GDM1 (cell line): ENCODE measurements around the gene DOCK4.

Experiments
- DNase-seq: peaks from one replicate; lab custom pipeline; 2025; lab: John Stamatoyannopoulos, UW

DOCK4 gene

DNA sequence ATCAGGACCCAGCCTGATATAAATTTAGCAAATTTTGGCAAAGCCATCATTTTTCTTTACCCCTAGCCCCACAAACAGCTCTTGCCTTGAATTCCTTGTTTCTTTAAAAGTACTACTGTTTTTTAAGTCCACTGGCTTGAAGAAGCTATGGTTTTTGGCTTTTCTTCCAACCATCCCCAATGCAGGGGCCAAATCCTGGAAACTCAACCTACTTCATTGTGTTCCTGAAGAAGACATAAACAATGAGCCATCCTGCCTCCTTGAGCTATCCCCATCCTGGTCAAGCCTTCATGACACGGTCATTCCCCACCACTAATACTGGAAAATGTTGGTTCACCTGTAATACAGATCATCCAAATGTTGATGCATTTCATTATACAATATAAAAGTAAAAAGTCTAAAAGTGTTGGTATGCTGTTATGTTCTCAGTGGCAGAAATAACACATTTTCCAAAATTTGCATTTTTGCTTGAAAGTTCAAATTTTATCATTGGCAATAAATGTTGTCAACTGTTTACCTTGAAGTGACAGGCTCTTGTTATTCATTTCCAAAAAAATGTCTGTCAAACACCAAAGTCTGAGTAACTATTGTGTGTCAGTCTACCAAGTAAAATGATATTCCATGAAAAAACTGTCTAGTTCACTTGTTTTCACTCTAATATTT is 92.2 kb downstream of the DOCK4 start:
- no peak for DNase-seq

DNA sequence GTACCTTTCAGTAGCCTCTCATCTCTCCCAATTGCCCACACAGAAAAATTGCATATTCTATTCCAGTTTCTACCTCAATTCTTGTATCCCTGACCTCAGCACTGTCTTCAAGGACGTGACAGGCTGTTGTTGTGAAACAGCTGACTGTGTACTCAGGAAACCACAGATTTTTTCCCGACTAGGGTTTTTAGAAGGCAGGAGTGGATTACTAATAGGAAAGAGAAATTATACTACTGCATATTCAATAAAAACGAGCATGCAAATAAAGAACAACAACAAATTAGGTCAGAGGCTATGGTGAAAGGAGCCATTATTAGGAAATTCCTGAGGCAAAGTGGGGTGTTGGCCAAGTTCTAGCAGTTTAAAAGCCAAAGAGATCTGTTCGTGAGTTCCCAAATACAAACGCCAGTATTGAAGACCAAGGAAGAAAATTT is 93.4 kb downstream of the DOCK4 start:
- DNase-seq, result no peak

DNA sequence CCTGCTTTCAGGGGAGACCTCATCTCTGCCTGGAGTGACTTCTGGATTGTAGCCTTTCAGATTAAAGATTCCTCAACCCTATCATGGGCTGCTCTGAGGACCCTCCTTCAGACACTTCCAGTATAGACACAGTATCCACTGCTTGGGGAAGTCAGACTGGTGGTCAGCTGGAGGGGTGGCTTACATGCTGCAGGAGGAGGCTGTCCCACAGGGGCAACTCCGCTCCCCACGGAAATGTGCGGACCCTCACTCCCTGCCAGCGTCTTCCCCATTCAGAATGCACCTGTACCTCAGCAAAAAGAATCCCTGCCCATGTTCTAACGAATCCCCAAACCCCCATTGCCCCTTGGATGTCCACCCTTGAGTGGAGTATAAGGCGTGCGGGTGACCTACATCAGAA is 95.5 kb downstream of the DOCK4 start:
- no peak for DNase-seq

DNA sequence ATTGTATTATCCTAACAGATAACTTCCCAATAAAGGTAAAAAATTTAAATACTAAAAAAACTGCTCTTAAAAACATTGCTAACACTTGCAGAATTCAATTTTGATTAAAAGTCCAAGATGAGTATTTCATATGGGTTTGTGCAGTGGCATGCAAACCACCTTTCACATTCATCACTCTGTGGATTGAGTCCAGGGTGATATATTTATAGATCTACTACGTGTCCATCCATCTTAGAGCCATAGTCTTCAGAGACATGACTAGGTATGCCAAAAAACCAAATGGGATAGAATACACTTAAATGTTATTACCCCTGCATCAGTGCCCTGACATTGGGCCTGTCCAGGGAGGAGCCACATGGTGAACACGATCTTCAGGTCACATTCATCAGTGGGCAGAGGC is 96.0 kb downstream of the DOCK4 start:
- DNase-seq, result no peak

- no peak for DNase-seq
These were observed 97.2 kb downstream of the DOCK4 start for GRCh38 chr7:112108981-112109380.

- no peak for DNase-seq
These were observed 100.3 kb downstream of the DOCK4 start for GRCh38 chr7:112105584-112106530.

GRCh38 chr7:112104120-112104519 is 102.1 kb downstream of the DOCK4 start:
- DNase-seq, result no peak

DNA sequence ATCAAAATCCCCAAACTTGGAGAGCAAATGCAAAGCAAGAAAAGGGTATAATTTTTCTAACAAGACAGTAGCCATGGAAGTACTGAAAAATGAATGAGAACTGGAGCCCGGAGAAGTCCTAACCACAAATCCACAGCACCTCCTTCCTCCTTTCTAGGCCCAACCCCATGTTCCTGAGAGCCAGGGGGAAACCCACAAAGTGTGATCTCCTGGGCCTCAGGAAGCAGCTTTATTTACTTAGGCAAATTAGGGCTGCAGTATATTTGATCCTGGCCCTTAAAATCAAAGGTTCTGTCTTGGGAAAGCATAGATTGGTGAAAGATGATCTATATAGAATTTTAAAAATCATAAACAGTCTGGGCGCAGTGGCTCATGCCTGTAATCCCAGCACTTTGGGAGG is 103.0 kb downstream of the DOCK4 start:
- peak; percentile 84 for DNase-seq

DNA sequence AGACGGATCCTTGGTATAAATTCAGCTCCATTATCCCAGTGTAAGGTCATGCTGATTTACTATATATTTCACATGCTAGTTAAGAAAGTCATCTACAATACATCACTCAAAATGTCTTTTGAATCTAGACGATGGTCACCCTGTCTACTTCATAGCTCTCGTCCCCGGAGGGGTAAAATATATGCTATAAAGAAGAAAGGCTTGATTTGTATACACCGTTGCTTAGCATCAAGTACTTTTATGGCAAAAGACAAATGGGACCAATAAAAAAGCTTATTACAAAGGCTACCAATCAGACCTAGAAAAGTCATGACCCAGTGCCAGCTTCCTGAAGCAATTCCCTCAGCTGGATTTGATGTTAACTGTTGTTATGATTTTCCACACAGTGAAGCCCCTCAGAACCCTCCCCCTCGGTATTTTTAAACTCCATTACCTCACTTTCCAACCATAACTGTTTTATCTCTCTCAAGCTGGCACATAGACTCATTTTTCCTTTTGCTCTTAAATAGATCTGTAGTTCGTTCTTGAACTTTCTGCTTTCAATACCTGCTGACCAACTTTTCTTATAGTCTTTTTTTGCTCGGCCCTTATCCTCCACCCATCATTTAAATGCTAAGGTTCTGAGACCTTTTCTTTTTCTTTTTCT is 104.9 kb downstream of the DOCK4 start:
- no peak for DNase-seq

DNA sequence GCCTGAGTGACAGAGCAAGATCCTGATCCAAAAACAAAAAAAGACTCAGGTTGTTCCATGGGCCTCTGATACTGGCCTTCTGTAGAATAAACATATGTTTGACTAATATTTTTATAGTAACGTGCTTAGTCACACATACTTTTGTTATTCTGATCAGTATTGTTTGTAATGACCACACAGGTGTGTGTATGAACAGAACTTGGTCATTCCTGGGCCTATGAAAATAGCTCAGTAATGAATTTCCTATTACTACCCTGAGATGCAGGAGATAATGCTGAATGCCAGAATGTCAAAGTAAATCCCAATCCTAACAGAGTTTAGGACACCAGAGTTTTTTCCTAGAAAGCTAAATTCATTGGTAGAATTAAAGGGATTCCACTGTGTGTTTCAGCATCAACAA is 108.7 kb downstream of the DOCK4 start:
- no peak for DNase-seq

DNA sequence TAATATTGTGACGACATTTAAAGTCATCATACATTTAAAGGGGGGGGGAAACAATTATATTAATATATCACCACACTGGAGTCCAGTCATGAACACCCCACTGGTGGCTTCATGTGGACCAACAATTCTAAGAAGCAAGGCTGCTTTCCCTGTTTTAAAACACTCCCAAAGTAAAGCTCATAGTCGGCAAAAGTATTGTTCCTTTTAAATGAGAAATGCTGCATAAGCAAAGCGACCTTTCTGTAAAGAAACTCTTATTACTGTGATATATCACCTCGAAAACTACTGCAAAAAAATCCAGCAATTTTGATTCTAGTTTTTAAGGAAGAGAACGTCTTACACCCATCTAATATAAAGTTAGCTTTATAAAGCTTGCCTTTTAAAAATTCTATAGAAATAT is 112.8 kb downstream of the DOCK4 start:
- DNase-seq, result no peak

DNA sequence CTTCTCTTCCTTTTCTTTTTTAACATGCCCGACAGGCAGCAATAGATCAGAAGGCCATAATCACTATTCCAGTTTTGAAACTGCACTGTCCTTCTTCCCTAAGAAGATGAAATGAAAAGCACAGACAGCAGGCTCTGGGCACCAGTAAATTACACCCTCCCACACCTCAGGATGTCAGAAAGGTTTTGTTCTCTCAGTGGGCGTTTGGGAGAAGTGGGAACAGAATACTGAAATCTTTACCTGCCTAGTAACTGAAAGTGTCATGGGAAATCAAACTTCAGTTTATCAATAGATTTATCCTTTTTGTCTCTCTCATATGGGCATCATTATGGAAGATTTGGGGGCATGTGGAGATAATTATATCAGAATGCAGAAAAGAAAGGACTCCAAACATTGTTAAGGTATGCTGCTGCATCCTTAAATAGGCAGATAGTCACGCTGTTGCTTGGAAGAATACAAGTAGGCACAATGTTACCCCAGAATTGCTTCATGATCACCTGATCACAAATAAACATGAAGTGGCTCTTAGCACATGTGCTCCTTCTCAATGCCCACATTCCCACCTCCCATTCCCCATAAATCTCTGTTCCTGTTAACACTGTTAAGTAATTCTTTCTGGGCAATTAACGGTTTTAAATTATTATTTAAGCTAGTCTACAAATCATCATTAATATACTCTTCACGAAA is 113.3 kb downstream of the DOCK4 start:
- no peak for DNase-seq

DNA sequence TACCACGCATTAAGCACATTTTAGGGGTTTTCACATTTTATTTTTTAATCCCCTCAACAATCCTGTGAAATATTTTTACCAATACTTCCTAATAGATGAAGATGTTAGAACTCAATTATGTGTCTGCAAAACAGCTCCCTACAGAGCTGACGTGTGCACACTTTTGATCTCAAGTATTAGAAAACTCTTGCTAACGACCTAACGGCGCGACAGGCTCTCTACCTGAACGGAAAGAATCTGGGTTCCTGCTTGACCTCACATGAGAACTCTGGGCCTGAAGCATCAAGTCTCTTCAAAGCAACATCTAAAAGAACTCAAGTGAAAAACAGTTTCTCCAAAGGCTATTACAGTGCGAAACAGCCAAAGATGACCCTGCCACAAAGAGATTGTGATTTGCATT is 113.9 kb downstream of the DOCK4 start:
- DNase-seq, result no peak

DNA sequence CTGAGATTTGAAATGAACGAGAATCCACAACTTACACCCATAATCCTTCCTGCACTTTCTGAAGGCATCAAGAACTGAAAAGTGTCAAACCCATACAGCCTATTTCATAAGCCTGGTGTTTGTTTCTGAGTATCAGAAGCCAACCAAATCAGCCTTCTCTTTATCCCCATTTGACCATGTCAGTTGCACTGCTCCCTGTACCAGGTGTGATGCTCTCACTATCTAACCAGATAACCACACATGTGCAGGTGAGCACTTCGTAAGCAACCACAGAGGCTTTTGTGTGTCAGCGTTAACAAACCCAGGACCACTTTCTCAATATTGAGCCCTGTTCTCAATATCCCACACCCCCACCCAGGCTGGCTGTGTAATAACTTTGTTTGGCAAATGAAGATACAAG is 114.4 kb downstream of the DOCK4 start:
- no peak for DNase-seq

GRCh38 chr7:112089551-112089950 is 116.6 kb downstream of the DOCK4 start:
- DNase-seq, result no peak

GRCh38 chr7:112088484-112089016 is 117.6 kb downstream of the DOCK4 start:
- no peak for DNase-seq

- DNase-seq, result no peak
These were observed 119.5 kb downstream of the DOCK4 start for GRCh38 chr7:112086496-112087254.

DNA sequence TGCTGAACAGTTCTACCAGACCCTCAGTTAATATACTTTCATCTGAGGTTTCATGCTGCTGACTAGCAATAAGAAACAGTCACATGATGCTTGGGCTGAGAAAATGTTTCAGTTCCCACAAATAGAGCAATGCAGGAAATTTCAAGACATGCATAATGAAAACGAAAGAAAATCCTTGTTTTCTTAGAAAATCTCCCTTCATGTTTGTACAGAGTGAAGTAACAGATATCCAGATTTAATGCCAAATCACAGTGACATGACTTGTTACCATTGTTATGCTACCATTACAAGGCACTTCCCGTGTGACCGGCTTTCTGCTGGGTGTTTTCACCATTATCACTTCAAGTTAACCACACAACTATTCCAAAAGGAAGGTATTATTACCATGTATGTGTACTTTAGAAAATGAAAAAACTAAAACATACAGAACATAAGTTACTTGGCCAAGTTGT is 121.7 kb downstream of the DOCK4 start:
- no peak for DNase-seq

- no peak for DNase-seq
These were observed 122.3 kb downstream of the DOCK4 start for GRCh38 chr7:112083776-112084355.

DNA sequence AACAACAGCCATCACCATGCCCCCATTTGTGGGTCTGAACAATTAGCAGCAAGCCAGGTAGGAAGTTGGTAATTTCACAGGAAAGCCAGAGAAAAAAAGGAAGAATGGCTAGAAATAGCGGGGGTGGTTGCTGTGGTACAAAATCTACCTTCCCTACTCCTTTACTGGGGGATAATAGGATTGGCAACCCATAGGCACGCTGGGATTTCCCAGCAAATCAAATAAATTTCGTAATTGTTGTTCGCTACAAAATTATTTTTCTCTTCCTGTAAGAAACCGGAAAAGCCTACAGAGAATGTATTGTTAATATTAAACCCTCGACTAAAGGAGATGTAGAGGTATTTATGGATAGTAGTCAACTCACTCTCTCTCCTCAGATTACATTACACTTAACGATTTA is 123.9 kb downstream of the DOCK4 start:
- DNase-seq, result no peak

- no peak for DNase-seq
These were observed 124.4 kb downstream of the DOCK4 start for GRCh38 chr7:112081778-112082177.
